Neural progenitor cell (in vitro differentiated cells): ENCODE results near the gene PCSK6. TPM values are rescaled to one million over a fixed set of nuclear protein-coding genes. Genes with fewer than 3 reads are reported as not detected.
A peak's percentile ranks its signal among the peaks of the same experiment; 100 is the strongest.

Experiments
- DNase-seq: peaks from one replicate; pipeline ENCODE4 v3.0.0-alpha.2; 2016; ENCODE audit warnings: low spot score
- H2AFZ ChIP-seq: fragments of 200-600 bp; sonication (generic); replicated peaks from 2 replicates; pipeline ENCODE4 v1.6.1; 2016; ENCODE audit warnings: antibody characterized with exemption
- H3F3A ChIP-seq: fragments of 200-600 bp; sonication (generic); 2 replicates; pipeline ENCODE4 v1.6.1; 2016; ENCODE audit warnings: antibody characterized with exemption, low read depth
- H3K27ac ChIP-seq: fragments of 200-600 bp; sonication (generic); 2 replicates; pipeline ENCODE4 v1.5.1; 2016; ENCODE audit warnings: mild to moderate bottlenecking
- H3K27me3 ChIP-seq: fragments of 200-600 bp; sonication (generic); 2 replicates; pipeline ENCODE4 v1.6.1; 2016; ENCODE audit warnings: mild to moderate bottlenecking, moderate library complexity
- H3K36me3 ChIP-seq: fragments of 200-600 bp; sonication (generic); 2 replicates; pipeline ENCODE4 v1.5.1; 2016
- H3K4me1 ChIP-seq: fragments of 200-600 bp; sonication (generic); 2 replicates; pipeline ENCODE4 v1.6.1; 2016; ENCODE audit warnings: mixed run types
- H3K4me2 ChIP-seq: fragments of 200-600 bp; sonication (generic); 2 replicates; pipeline ENCODE4 v1.6.1; 2016
- H3K4me3 ChIP-seq: fragments of 200-600 bp; sonication (generic); 2 replicates; pipeline ENCODE4 v1.5.1; 2016
- H3K79me2 ChIP-seq: fragments of 200-600 bp; sonication (generic); 2 replicates; pipeline ENCODE4 v1.6.1; 2016; ENCODE audit warnings: low read depth
- H3K9ac ChIP-seq: fragments of 200-600 bp; sonication (generic); 2 replicates; pipeline ENCODE4 v1.6.1; 2016
- H3K9me3 ChIP-seq: fragments of 200-600 bp; sonication (generic); 2 replicates; pipeline ENCODE4 v1.5.1; 2016; ENCODE audit warnings: low read depth
- H4K20me1 ChIP-seq: fragments of 200-600 bp; sonication (generic); 2 replicates; pipeline ENCODE4 v1.6.1; 2016; ENCODE audit warnings: low read depth
- H3K27ac Mint-ChIP-seq: 3 replicates; pipeline ENCODE4 v1.8.0; 2021; ENCODE audit warnings: mixed read lengths
- H3K27me3 Mint-ChIP-seq: 2 replicates; pipeline ENCODE4 v1.8.0; 2022; ENCODE audit warnings: low read depth, mild to moderate bottlenecking, inconsistent platforms, moderate library complexity, mixed read lengths; ENCODE audit not compliant: insufficient read depth
- H3K36me3 Mint-ChIP-seq: 3 replicates; pipeline ENCODE4 v1.8.0; 2021; ENCODE audit warnings: mixed read lengths
- H3K4me1 Mint-ChIP-seq: 3 replicates; pipeline ENCODE4 v1.8.0; 2021; ENCODE audit warnings: mixed read lengths
- H3K4me3 Mint-ChIP-seq: 3 replicates; pipeline ENCODE4 v1.8.0; 2021; ENCODE audit warnings: mild to moderate bottlenecking, moderate library complexity, mixed read lengths
- H3K9me3 Mint-ChIP-seq: 3 replicates; pipeline ENCODE4 v1.8.0; 2020; ENCODE audit warnings: mixed read lengths
- CTCF ChIP-seq: fragments of 200-600 bp; sonication (generic); IDR thresholded peaks from 2 replicates; pipeline ENCODE4 v1.5.1; 2017; ENCODE audit warnings: antibody characterized with exemption, mild to moderate bottlenecking
- EZH2 ChIP-seq: fragments of 200-600 bp; sonication (generic); IDR thresholded peaks from 2 replicates; pipeline ENCODE4 v1.6.1; 2017; ENCODE audit warnings: antibody characterized with exemption, mild to moderate bottlenecking, moderate library complexity
- EZH2phosphoT487 ChIP-seq: fragments of 200-600 bp; sonication (generic); IDR thresholded peaks from 2 replicates; pipeline ENCODE4 v1.6.1; 2017; ENCODE audit warnings: antibody characterized with exemption
- total RNA-seq: library from RNA; depleted of rRNA; stranded (reverse); fragments of >200 nt; gene quantifications from 2 replicates; pipeline ENCODE4 v1.2.3, GENCODE V29; 2015; ENCODE audit warnings: low replicate concordance

Gene PCSK6
- total RNA-seq, 1 donor from 2014 or later, result 1.9 TPM

GRCh38 chr15:101490922-101491733, 1.6 kb upstream of the PCSK6 start:
- peaks cover 53% of the 10 kb centered on the region for H3K27me3 Mint-ChIP-seq
- peaks cover 55% of the 10 kb centered on the region for H3K4me1 Mint-ChIP-seq
- Histone ChIP-seq H4K20me1 (peaks cover 6% of the 10 kb centered on the region), H3K4me1 (peaks cover 37% of the 10 kb centered on the region), H3F3A (peaks cover 38% of the 10 kb centered on the region), H3K9me3 (no peaks in the 10 kb centered on the region), H3K27me3 (peaks cover 81% of the 10 kb centered on the region), H3K79me2 (no peaks in the 10 kb centered on the region), H3K36me3 (no peaks in the 10 kb centered on the region), H3K4me2 (no peak overlapping the region), H3K27ac (no peak overlapping the region), H3K4me3 (no peak overlapping the region), H3K9ac (no peak overlapping the region), H2AFZ (no peak overlapping the region)
- H3K27ac Mint-ChIP-seq, result no peak overlapping the region
- DNase-seq, result no peak
- peaks cover 14% of the 10 kb centered on the region for H3K9me3 Mint-ChIP-seq
- peaks cover 4% of the 10 kb centered on the region for H3K36me3 Mint-ChIP-seq
- peak overlapping the region; percentile 84 for H3K4me3 Mint-ChIP-seq
- TF ChIP-seq CTCF, result no peak
- TF ChIP-seq EZH2, result no peak
- no peak for TF ChIP-seq EZH2phosphoT487

- Histone ChIP-seq H3K36me3 (no peaks in the 10 kb centered on the region), H3K9me3 (no peaks in the 10 kb centered on the region), H3K4me1 (peaks cover 32% of the 10 kb centered on the region), H3K9ac (no peak overlapping the region), H3K27me3 (peaks cover 80% of the 10 kb centered on the region), H3F3A (peaks cover 38% of the 10 kb centered on the region), H3K4me2 (no peak overlapping the region), H2AFZ (no peak overlapping the region), H4K20me1 (peaks cover 6% of the 10 kb centered on the region), H3K4me3 (no peak overlapping the region), H3K27ac (no peak overlapping the region), H3K79me2 (no peaks in the 10 kb centered on the region)
- TF ChIP-seq CTCF (no peak), EZH2phosphoT487 (no peak), EZH2 (no peak)
- DNase-seq, result no peak
- no peak overlapping the region for H3K27ac Mint-ChIP-seq
- peaks cover 49% of the 10 kb centered on the region for H3K4me1 Mint-ChIP-seq
- peaks cover 4% of the 10 kb centered on the region for H3K36me3 Mint-ChIP-seq
- H3K4me3 Mint-ChIP-seq, result peak overlapping the region; percentile 84
- H3K9me3 Mint-ChIP-seq, result peaks cover 14% of the 10 kb centered on the region
- peaks cover 47% of the 10 kb centered on the region for H3K27me3 Mint-ChIP-seq
Measured at GRCh38 chr15:101490408-101490891, 943 bp upstream of the PCSK6 start.

- no peaks in the 10 kb centered on the region for H3K9me3 ChIP-seq
- Mint-ChIP-seq H3K27me3 (peaks cover 41% of the 10 kb centered on the region), H3K4me1 (peaks cover 36% of the 10 kb centered on the region), H3K4me3 (no peak overlapping the region), H3K9me3 (peaks cover 14% of the 10 kb centered on the region), H3K27ac (no peak overlapping the region), H3K36me3 (peaks cover 5% of the 10 kb centered on the region)
- H3F3A ChIP-seq, result peaks cover 36% of the 10 kb centered on the region
- peak; percentile 68 for DNase-seq
- no peaks in the 10 kb centered on the region for H3K79me2 ChIP-seq
- H3K27ac ChIP-seq, result no peak overlapping the region
- no peaks in the 10 kb centered on the region for H3K36me3 ChIP-seq
- peak overlapping the region; percentile 74 for H3K4me2 ChIP-seq
- H3K4me1 ChIP-seq, result peaks cover 25% of the 10 kb centered on the region
- H4K20me1 ChIP-seq, result peaks cover 6% of the 10 kb centered on the region
- H3K4me3 ChIP-seq, result peak overlapping the region; percentile 47
- TF ChIP-seq EZH2phosphoT487 (no peak), CTCF (no peak), EZH2 (no peak)
- H3K27me3 ChIP-seq, result peaks cover 79% of the 10 kb centered on the region
- no peak overlapping the region for H3K9ac ChIP-seq
- H2AFZ ChIP-seq, result no peak overlapping the region
Measured at GRCh38 chr15:101489237-101489598, 289 bp downstream of the PCSK6 start.
